A549 (cell line): ENCODE results near the gene EYA2.

Source experiments
- EP300 ChIP-seq, 2 experiments: fragments of >200 bp; sonication (Bioruptor Twin); formaldehyde crosslinking; IDR thresholded peaks; 2 replicates in 1 of 2; 3 replicates in 1 of 2; pipeline ENCODE4 v1.6.1; 2016 to 2017
- KDM5A ChIP-seq: fragments of 200-600 bp; sonication (generic); IDR thresholded peaks from 2 replicates; pipeline ENCODE4 v1.6.1; 2016; ENCODE audit warnings: antibody characterized with exemption, mild to moderate bottlenecking
- MAFK ChIP-seq: fragments of 450-650 bp; IDR thresholded peaks from 2 replicates; pipeline ENCODE4 v1.6.1; 2014; ENCODE audit not compliant: partially characterized antibody
- RFX5 ChIP-seq: fragments of 450-650 bp; IDR thresholded peaks from 2 replicates; pipeline ENCODE4 v1.7.1; 2014; ENCODE audit warnings: antibody characterized with exemption, mild to moderate bottlenecking, moderate library complexity
- TF ChIP-seq, protein P1 (sequence below): fragments of >200 bp; sonication (Bioruptor Twin); formaldehyde crosslinking; IDR thresholded peaks from 3 replicates; pipeline ENCODE4 v1.5.1; 2016
- TF ChIP-seq, protein P2 (sequence below): fragments of >200 bp; sonication (Bioruptor Twin); formaldehyde crosslinking; IDR thresholded peaks from 3 replicates; pipeline ENCODE4 v1.6.1; 2016

DNA sequence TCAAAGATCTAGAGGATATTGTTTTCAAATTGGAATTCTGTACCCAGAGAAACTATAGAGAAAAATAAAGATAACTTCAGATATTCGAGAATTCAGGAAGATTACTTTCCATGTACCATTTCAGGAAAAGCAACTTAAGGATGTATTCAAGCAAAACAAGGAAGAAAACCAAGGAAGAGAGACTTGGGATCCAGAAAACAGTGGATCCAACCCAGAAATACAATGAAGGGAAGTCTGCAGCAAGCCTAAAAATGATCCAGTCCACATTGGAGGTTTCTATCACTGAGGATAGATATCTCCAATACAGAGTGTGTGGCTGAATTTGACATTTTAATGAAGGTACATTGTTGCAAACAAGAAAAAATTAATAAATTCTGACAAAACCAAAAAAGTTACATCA lies 201.0 kb downstream of the EYA2 start:
- TF ChIP-seq, protein P1, sequence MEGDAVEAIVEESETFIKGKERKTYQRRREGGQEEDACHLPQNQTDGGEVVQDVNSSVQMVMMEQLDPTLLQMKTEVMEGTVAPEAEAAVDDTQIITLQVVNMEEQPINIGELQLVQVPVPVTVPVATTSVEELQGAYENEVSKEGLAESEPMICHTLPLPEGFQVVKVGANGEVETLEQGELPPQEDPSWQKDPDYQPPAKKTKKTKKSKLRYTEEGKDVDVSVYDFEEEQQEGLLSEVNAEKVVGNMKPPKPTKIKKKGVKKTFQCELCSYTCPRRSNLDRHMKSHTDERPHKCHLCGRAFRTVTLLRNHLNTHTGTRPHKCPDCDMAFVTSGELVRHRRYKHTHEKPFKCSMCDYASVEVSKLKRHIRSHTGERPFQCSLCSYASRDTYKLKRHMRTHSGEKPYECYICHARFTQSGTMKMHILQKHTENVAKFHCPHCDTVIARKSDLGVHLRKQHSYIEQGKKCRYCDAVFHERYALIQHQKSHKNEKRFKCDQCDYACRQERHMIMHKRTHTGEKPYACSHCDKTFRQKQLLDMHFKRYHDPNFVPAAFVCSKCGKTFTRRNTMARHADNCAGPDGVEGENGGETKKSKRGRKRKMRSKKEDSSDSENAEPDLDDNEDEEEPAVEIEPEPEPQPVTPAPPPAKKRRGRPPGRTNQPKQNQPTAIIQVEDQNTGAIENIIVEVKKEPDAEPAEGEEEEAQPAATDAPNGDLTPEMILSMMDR = no peak
- TF ChIP-seq MAFK (no peak), KDM5A (no peak), EP300 (IDR thresholded peaks at IDR 0.05) (no peak), RFX5 (no peak)
- TF ChIP-seq, protein P2, sequence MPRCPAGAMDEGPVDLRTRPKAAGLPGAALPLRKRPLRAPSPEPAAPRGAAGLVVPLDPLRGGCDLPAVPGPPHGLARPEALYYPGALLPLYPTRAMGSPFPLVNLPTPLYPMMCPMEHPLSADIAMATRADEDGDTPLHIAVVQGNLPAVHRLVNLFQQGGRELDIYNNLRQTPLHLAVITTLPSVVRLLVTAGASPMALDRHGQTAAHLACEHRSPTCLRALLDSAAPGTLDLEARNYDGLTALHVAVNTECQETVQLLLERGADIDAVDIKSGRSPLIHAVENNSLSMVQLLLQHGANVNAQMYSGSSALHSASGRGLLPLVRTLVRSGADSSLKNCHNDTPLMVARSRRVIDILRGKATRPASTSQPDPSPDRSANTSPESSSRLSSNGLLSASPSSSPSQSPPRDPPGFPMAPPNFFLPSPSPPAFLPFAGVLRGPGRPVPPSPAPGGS = no peak
